BJ (cell line): ENCODE results near the gene TBC1D1. TPM values are rescaled to one million over a fixed set of nuclear protein-coding genes. Genes with fewer than 3 reads are reported as not detected.

Source experiments
- CTCF ChIA-PET: fragments of 350-600 bp; formaldehyde crosslinking; extraction: SDS; loops from one replicate; lab custom pipeline; 2021; ENCODE audit warnings: antibody characterized with exemption, inconsistent platforms; lab: Yijun Ruan, JAX
- POLR2A ChIA-PET: fragments of 300-600 bp; sonication (Branson Sonifier 250); formaldehyde crosslinking; extraction: SDS; loops from one replicate; lab custom pipeline; 2021; ENCODE audit warnings: antibody characterized with exemption; lab: Charles Lee
- DNase-seq: peaks from one replicate; pipeline ENCODE4 v3.0.0-alpha.2; 2011; ENCODE audit warnings: low read depth
- H3K27me3 ChIP-seq: 2 replicates; pipeline ENCODE4 v1.6.0; 2011; ENCODE audit warnings: low read length; ENCODE audit not compliant: control insufficient read depth, insufficient read depth
- H3K36me3 ChIP-seq: 2 replicates; pipeline ENCODE4 v1.5.1; 2011; ENCODE audit warnings: low read length; ENCODE audit not compliant: control insufficient read depth, insufficient read depth
- H3K4me3 ChIP-seq: 2 replicates; pipeline ENCODE4 v1.5.1; 2011; ENCODE audit warnings: low read depth, mild to moderate bottlenecking, control low read depth, low read length
- polyA plus RNA-seq: library from polyadenylated mRNA; depleted of rRNA; stranded (reverse); fragments of >200 nt; gene quantifications from 2 replicates; pipeline ENCODE4 v1.2.3, GENCODE V29; 2011; rRNA removed
- TF ChIP-seq, protein P1 (sequence below): IDR thresholded peaks from 2 replicates; pipeline ENCODE4 v1.5.1; 2011; ENCODE audit warnings: low read depth, mild to moderate bottlenecking, control low read depth, inconsistent platforms, low read length, moderate library complexity; ENCODE audit not compliant: insufficient read depth

TBC1D1 gene
- polyA plus RNA-seq, 1 experiment: 46.1 TPM

DNA sequence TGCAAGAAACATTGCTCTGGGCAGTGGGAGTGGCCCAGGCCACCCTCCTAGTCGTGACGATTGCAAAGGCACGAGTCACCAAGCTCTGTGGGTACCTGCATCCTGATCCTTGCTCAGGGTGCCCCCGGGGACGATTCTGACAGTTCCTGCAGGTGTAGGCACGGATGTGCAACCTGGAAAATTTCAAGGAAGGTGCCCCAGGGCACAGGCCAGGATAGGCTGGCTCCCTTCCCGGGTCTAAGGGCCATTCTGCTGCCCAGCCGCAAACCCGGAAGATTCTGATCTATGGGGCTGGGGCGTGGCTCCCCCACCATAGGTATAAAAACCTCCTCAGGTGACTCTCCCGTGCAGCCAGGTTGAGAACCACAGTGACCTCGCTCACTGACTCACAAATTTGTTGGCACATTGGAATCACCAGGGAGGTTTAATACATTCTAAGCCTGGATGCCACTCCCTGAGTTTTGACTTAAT lies 297.8 kb downstream of the TBC1D1 start:
- CTCF ChIA-PET: interaction anchor here (0.7 to 1.8 kb wide), 2 partner anchors 9 to 13 kb away, joined by 3 to 7 read pairs; no protein-coding TSS in a partner anchor
- Histone ChIP-seq H3K27me3 (no peaks in the 10 kb centered on the region), H3K4me3 (no peak overlapping the region), H3K36me3 (no peaks in the 10 kb centered on the region)
- TF ChIP-seq, protein P1, sequence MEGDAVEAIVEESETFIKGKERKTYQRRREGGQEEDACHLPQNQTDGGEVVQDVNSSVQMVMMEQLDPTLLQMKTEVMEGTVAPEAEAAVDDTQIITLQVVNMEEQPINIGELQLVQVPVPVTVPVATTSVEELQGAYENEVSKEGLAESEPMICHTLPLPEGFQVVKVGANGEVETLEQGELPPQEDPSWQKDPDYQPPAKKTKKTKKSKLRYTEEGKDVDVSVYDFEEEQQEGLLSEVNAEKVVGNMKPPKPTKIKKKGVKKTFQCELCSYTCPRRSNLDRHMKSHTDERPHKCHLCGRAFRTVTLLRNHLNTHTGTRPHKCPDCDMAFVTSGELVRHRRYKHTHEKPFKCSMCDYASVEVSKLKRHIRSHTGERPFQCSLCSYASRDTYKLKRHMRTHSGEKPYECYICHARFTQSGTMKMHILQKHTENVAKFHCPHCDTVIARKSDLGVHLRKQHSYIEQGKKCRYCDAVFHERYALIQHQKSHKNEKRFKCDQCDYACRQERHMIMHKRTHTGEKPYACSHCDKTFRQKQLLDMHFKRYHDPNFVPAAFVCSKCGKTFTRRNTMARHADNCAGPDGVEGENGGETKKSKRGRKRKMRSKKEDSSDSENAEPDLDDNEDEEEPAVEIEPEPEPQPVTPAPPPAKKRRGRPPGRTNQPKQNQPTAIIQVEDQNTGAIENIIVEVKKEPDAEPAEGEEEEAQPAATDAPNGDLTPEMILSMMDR: no peak
- no peak for DNase-seq
- POLR2A ChIA-PET: no interaction called here

Other genes starting within 250 kb of the TBC1D1 start
- 6.5 and 8.1 TPM in 2 replicates for gene RELL1, start 204.7 kb upstream of the TBC1D1 start, polyA plus RNA-seq
- 17.0 and 37.9 TPM in 2 replicates for gene PGM2, start 64.4 kb upstream of the TBC1D1 start, polyA plus RNA-seq
- gene PTTG2, start 69.3 kb downstream of the TBC1D1 start, polyA plus RNA-seq: not detected in 2 replicates